ENCODE results near the gene MYBBP1A. TPM values are rescaled to one million over a fixed set of nuclear protein-coding genes. Genes with fewer than 3 reads are reported as not detected.

Gene MYBBP1A
- total and polyA plus RNA-seq, 2 of the 13 experiments (the other 11 are each of a cell fraction or from before 2014, with no cell fraction given) = 18.6 to 54.8 TPM

DNA sequence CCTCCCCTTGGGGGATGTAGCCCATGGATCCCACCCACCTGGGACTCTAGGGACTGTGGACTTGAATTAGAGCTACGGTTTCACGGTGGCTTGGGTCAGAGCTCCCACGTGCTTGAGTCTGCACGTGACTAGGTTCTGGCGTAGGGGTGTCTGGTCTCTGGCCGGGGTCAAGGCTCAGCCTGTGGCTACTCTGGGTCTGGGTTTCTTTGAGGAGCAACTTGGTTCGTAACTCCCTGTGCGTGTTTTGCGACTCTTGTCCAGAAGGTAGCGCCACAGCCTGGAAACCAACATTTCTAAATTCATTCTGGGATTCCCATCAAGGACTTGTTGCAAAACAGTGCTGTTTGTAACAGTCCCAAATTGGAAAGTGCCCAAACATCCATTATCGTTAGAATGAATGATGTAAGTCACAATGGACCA lies 5.7 kb upstream of the MYBBP1A start (continued):
- TF ChIP-seq, protein P1, sequence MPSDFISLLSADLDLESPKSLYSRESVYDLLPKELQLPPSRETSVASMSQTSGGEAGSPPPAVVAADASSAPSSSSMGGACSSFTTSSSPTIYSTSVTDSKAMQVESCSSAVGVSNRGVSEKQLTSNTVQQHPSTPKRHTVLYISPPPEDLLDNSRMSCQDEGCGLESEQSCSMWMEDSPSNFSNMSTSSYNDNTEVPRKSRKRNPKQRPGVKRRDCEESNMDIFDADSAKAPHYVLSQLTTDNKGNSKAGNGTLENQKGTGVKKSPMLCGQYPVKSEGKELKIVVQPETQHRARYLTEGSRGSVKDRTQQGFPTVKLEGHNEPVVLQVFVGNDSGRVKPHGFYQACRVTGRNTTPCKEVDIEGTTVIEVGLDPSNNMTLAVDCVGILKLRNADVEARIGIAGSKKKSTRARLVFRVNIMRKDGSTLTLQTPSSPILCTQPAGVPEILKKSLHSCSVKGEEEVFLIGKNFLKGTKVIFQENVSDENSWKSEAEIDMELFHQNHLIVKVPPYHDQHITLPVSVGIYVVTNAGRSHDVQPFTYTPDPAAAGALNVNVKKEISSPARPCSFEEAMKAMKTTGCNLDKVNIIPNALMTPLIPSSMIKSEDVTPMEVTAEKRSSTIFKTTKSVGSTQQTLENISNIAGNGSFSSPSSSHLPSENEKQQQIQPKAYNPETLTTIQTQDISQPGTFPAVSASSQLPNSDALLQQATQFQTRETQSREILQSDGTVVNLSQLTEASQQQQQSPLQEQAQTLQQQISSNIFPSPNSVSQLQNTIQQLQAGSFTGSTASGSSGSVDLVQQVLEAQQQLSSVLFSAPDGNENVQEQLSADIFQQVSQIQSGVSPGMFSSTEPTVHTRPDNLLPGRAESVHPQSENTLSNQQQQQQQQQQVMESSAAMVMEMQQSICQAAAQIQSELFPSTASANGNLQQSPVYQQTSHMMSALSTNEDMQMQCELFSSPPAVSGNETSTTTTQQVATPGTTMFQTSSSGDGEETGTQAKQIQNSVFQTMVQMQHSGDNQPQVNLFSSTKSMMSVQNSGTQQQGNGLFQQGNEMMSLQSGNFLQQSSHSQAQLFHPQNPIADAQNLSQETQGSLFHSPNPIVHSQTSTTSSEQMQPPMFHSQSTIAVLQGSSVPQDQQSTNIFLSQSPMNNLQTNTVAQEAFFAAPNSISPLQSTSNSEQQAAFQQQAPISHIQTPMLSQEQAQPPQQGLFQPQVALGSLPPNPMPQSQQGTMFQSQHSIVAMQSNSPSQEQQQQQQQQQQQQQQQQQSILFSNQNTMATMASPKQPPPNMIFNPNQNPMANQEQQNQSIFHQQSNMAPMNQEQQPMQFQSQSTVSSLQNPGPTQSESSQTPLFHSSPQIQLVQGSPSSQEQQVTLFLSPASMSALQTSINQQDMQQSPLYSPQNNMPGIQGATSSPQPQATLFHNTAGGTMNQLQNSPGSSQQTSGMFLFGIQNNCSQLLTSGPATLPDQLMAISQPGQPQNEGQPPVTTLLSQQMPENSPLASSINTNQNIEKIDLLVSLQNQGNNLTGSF (CRISPR knock-in tag; IDR thresholded peaks at IDR 0.05) = no peak
- TF ChIP-seq, protein P2, sequence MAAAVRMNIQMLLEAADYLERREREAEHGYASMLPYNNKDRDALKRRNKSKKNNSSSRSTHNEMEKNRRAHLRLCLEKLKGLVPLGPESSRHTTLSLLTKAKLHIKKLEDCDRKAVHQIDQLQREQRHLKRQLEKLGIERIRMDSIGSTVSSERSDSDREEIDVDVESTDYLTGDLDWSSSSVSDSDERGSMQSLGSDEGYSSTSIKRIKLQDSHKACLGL (CRISPR knock-in tag; IDR thresholded peaks at IDR 0.05) = no peak
- TF ChIP-seq ZNF124 (CRISPR knock-in tag; IDR thresholded peaks at IDR 0.05) (no peak), ZNF446 (CRISPR knock-in tag; IDR thresholded peaks at IDR 0.05) (no peak), ZNF567 (CRISPR knock-in tag; IDR thresholded peaks at IDR 0.05; ENCODE audit: borderline replicate concordance) (no peak), NFE2L2 (IDR thresholded peaks at IDR 0.05; ENCODE audit: low read length) (no peak), BORCS8-MEF2B (CRISPR knock-in tag; IDR thresholded peaks at IDR 0.05) (no peak), SMC3 (IDR thresholded peaks at IDR 0.05; ENCODE audit: low read length) (peak; percentile 22; the same call in 1 of the 2 replicates), ZNF326 (CRISPR knock-in tag; IDR thresholded peaks at IDR 0.05; ENCODE audit: borderline replicate concordance) (no peak), HOXA3 (CRISPR knock-in tag; IDR thresholded peaks at IDR 0.05) (peak; percentile 12; the same call in 1 of the 2 replicates), ZFY (CRISPR knock-in tag; IDR thresholded peaks at IDR 0.05) (0 out of 2 replicates have a peak, but pooled peaks have one; percentile 24)
- TF ChIP-seq, protein P3, sequence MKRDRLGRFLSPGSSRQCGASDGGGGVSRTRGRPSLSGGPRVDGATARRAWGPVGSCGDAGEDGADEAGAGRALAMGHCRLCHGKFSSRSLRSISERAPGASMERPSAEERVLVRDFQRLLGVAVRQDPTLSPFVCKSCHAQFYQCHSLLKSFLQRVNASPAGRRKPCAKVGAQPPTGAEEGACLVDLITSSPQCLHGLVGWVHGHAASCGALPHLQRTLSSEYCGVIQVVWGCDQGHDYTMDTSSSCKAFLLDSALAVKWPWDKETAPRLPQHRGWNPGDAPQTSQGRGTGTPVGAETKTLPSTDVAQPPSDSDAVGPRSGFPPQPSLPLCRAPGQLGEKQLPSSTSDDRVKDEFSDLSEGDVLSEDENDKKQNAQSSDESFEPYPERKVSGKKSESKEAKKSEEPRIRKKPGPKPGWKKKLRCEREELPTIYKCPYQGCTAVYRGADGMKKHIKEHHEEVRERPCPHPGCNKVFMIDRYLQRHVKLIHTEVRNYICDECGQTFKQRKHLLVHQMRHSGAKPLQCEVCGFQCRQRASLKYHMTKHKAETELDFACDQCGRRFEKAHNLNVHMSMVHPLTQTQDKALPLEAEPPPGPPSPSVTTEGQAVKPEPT (CRISPR knock-in tag; IDR thresholded peaks at IDR 0.05; ENCODE audit: low read depth) = no peak
- TF ChIP-seq, protein P4, sequence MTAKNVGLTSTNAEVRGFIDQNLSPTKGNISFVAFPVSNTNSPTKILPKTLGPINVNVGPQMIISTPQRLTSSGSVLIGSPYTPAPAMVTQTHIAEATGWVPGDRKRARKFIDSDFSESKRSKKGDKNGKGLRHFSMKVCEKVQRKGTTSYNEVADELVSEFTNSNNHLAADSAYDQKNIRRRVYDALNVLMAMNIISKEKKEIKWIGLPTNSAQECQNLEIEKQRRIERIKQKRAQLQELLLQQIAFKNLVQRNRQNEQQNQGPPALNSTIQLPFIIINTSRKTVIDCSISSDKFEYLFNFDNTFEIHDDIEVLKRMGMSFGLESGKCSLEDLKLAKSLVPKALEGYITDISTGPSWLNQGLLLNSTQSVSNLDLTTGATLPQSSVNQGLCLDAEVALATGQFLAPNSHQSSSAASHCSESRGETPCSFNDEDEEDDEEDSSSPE (CRISPR knock-in tag; IDR thresholded peaks at IDR 0.05) = no peak
- TF ChIP-seq, protein P5, sequence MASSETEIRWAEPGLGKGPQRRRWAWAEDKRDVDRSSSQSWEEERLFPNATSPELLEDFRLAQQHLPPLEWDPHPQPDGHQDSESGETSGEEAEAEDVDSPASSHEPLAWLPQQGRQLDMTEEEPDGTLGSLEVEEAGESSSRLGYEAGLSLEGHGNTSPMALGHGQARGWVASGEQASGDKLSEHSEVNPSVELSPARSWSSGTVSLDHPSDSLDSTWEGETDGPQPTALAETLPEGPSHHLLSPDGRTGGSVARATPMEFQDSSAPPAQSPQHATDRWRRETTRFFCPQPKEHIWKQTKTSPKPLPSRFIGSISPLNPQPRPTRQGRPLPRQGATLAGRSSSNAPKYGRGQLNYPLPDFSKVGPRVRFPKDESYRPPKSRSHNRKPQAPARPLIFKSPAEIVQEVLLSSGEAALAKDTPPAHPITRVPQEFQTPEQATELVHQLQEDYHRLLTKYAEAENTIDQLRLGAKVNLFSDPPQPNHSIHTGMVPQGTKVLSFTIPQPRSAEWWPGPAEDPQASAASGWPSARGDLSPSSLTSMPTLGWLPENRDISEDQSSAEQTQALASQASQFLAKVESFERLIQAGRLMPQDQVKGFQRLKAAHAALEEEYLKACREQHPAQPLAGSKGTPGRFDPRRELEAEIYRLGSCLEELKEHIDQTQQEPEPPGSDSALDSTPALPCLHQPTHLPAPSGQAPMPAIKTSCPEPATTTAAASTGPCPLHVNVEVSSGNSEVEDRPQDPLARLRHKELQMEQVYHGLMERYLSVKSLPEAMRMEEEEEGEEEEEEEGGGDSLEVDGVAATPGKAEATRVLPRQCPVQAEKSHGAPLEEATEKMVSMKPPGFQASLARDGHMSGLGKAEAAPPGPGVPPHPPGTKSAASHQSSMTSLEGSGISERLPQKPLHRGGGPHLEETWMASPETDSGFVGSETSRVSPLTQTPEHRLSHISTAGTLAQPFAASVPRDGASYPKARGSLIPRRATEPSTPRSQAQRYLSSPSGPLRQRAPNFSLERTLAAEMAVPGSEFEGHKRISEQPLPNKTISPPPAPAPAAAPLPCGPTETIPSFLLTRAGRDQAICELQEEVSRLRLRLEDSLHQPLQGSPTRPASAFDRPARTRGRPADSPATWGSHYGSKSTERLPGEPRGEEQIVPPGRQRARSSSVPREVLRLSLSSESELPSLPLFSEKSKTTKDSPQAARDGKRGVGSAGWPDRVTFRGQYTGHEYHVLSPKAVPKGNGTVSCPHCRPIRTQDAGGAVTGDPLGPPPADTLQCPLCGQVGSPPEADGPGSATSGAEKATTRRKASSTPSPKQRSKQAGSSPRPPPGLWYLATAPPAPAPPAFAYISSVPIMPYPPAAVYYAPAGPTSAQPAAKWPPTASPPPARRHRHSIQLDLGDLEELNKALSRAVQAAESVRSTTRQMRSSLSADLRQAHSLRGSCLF (CRISPR knock-in tag; IDR thresholded peaks at IDR 0.05; ENCODE audit: borderline replicate concordance) = no peak
- TF ChIP-seq, protein P6, sequence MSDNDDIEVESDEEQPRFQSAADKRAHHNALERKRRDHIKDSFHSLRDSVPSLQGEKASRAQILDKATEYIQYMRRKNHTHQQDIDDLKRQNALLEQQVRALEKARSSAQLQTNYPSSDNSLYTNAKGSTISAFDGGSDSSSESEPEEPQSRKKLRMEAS (IDR thresholded peaks at IDR 0.05) = peak; percentile 69; the same call in 1 of the 2 replicates
